Chondrocyte (in vitro differentiated cells): ENCODE measurements around the gene FIBIN. TPM values are rescaled to one million over a fixed set of nuclear protein-coding genes. Genes with fewer than 3 reads are reported as not detected.

ENCODE experiments used
- DNase-seq: peaks from one replicate; pipeline ENCODE4 v3.0.0; 2021; ENCODE audit warnings: mixed read lengths, low spot score
- H3K27ac Mint-ChIP-seq: one replicate; pipeline ENCODE4 v1.8.0; 2021; ENCODE audit warnings: mild to moderate bottlenecking, moderate library complexity, mixed read lengths; ENCODE audit not compliant: unreplicated experiment
- H3K27me3 Mint-ChIP-seq: 2 replicates; pipeline ENCODE4 v1.8.0; 2021; ENCODE audit warnings: low read depth, mixed read lengths
- H3K36me3 Mint-ChIP-seq: 2 replicates; pipeline ENCODE4 v1.8.0; 2021; ENCODE audit warnings: low read depth, mixed read lengths
- H3K4me1 Mint-ChIP-seq: 2 replicates; pipeline ENCODE4 v1.8.0; 2021; ENCODE audit warnings: low read depth, mild to moderate bottlenecking, mixed read lengths
- H3K4me3 Mint-ChIP-seq: one replicate; pipeline ENCODE4 v1.8.0; 2021; ENCODE audit warnings: mild to moderate bottlenecking, moderate library complexity, mixed read lengths; ENCODE audit not compliant: unreplicated experiment
- H3K9me3 Mint-ChIP-seq: 2 replicates; pipeline ENCODE4 v1.8.0; 2021; ENCODE audit warnings: low read depth, mixed read lengths
- total RNA-seq: library from RNA; stranded (reverse); gene quantifications from 3 replicates; pipeline ENCODE4 v1.2.1, GENCODE V29; 2021
- TF ChIP-seq, protein P1 (sequence below): fragments of 200-600 bp; sonication (generic); IDR thresholded peaks from 2 replicates; pipeline ENCODE4 v1.5.0; 2021; ENCODE audit warnings: antibody characterized with exemption, mild to moderate bottlenecking, moderate library complexity

FIBIN gene
- total RNA-seq, 1 donor from 2014 or later, result 98.5 TPM

DNA sequence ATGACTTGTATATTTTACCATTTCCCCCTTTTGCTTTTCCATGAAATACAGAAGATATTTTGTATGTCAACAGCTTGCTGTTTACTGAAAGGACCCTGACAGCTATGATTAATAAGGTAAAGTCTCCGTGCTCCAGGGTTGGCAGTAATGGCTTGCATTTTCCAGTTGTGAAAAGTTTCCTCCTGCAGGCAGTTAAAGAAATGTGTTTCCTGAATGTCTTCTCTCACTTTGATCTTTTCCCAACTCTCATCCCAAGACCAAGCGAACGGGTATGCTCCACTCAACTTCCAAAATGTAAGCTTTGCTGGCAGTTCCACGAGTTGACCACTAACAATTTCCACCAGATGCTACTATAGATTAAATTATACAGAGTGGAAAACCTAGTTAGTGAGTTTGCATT, 8.9 kb downstream of the FIBIN start:
- Mint-ChIP-seq H3K36me3 (no peaks in the 10 kb centered on the region), H3K27ac (no peak overlapping the region), H3K9me3 (no peaks in the 10 kb centered on the region), H3K4me3 (no peak overlapping the region), H3K4me1 (peaks cover 35% of the 10 kb centered on the region), H3K27me3 (no peaks in the 10 kb centered on the region)
- TF ChIP-seq, protein P1, sequence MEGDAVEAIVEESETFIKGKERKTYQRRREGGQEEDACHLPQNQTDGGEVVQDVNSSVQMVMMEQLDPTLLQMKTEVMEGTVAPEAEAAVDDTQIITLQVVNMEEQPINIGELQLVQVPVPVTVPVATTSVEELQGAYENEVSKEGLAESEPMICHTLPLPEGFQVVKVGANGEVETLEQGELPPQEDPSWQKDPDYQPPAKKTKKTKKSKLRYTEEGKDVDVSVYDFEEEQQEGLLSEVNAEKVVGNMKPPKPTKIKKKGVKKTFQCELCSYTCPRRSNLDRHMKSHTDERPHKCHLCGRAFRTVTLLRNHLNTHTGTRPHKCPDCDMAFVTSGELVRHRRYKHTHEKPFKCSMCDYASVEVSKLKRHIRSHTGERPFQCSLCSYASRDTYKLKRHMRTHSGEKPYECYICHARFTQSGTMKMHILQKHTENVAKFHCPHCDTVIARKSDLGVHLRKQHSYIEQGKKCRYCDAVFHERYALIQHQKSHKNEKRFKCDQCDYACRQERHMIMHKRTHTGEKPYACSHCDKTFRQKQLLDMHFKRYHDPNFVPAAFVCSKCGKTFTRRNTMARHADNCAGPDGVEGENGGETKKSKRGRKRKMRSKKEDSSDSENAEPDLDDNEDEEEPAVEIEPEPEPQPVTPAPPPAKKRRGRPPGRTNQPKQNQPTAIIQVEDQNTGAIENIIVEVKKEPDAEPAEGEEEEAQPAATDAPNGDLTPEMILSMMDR, result no peak
- no peak for DNase-seq

DNA sequence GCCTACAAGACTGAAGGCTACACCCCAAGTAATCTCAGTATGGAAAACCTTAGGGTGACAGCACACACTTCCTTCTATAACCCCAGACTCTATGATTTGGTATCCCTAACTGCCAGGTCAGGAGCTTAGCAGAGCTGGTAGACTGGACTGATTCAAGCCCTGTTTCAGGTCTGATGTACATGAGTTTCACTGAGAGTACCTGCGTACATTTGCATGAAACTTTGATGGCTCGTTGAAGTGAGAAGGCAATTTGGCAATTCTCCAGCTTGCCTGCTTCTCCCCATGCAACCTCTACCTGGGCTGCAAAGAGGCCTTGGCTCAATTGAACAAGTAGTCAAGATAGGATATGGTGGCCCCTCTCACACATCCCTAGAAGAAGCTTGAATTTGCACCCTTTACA, 10.2 kb downstream of the FIBIN start:
- Mint-ChIP-seq H3K27me3 (no peaks in the 10 kb centered on the region), H3K36me3 (no peaks in the 10 kb centered on the region), H3K4me1 (peaks cover 28% of the 10 kb centered on the region), H3K27ac (no peak overlapping the region), H3K9me3 (no peaks in the 10 kb centered on the region), H3K4me3 (no peak overlapping the region)
- TF ChIP-seq, protein P1, result no peak
- no peak for DNase-seq

DNA sequence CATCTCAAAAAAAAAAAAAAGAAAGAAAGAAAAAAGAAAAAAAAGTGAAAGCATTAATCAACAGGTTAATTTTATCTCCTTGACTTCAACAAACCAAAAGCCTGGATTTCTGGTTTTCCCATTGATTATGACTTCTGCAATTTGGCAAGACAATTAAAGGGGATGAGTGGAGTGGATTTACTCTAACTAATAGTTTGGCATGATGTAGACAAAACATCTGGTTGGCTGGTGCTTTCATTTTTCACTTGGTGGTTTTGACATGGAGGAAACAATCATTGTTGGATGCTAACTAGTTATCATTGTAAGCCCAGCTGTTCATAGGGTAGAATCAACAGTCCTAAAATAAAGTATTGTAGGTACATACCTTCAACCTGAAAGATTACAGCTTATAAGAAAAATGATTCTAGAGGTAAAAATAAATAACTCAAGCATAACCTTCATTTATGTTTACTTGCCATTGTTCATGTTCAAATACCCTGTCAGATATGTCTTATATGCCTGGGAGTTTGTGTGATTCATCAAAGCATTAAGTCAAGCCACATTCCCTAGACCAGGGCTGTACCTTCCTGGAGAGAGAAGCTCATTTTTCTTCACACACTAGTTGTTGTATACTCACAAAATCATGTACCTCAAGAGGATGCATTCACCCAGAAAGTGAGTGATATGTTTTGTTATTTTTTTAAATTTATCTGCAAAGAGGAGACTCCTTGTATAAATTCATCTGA, 15.1 kb downstream of the FIBIN start:
- no peak for DNase-seq
- H3K27ac Mint-ChIP-seq, result no peak overlapping the region
- H3K36me3 Mint-ChIP-seq, result no peaks in the 10 kb centered on the region
- peaks cover 25% of the 10 kb centered on the region for H3K4me1 Mint-ChIP-seq
- H3K4me3 Mint-ChIP-seq, result no peak overlapping the region
- H3K9me3 Mint-ChIP-seq, result no peaks in the 10 kb centered on the region
- TF ChIP-seq, protein P1, result no peak
- H3K27me3 Mint-ChIP-seq, result no peaks in the 10 kb centered on the region

DNA sequence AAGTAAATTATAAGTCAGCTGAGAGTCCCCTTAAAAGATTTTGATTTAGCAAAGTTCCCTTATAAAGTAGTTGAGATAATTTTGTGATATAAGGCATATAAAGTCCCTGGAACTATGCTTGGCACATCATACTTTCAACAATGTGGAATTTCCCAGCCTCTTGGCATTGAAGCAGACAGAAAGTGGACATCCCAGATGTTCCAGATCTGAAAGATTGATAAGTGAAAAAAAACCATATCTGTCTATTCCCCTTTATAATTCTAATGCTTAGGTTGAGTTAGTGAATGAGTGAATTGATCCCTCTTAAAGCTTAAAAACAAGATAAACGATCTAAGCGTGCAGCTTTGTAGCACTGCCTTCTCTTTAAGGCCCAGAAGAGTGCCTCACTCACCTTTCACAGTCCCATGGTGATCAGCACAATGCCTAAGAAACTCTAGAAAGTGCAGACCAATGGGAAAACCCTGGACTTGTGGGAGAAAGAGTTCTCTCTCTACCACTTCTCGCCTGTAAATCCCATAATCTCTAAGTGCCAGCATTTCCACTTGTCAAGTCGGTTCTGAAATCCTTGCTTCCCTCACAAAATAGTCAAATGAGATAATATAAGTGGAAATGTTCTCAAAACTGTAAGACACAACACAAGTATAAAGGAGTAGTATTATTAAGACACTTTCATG, 17.8 kb downstream of the FIBIN start:
- no peaks in the 10 kb centered on the region for H3K27me3 Mint-ChIP-seq
- TF ChIP-seq, protein P1, result no peak
- no peak for DNase-seq
- H3K4me3 Mint-ChIP-seq, result no peak overlapping the region
- H3K36me3 Mint-ChIP-seq, result no peaks in the 10 kb centered on the region
- peaks cover 32% of the 10 kb centered on the region for H3K4me1 Mint-ChIP-seq
- peak overlapping the region; percentile 88 for H3K27ac Mint-ChIP-seq
- no peaks in the 10 kb centered on the region for H3K9me3 Mint-ChIP-seq

DNA sequence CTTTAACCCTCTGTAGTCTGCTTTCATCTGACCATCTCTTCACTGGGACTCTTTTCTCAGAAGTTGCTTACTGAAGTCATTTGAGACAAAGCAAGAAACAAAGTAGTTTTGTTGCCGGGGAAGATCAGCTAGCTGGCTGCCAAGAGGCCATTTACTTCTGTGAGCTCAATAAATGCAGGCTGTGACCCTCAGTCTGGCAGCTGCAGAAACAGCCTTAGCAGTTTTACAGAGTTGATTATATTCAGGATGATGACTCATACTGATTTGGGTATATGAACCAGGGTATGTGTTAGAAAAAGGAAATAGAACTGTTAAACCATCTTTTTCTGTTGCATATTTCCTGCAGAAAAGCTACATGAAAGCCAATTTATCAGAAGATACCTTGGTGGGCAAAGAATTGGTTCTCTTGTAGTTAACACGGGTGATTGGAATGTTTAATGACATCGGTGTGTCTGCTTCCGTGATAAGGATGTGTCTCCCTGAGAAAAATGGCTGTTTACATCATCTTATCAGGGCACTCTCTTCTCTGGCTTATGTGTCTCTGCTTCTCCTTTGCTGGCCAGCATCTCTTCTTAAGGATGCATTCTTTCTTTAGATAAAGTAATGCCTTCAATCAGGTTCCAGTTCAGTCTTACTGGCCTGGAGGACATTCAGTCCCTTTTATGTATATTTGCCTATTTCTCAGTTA, 18.5 kb downstream of the FIBIN start:
- Mint-ChIP-seq H3K27me3 (no peaks in the 10 kb centered on the region), H3K9me3 (no peaks in the 10 kb centered on the region), H3K4me3 (no peak overlapping the region), H3K27ac (peak overlapping the region; percentile 88), H3K36me3 (peaks cover 1% of the 10 kb centered on the region), H3K4me1 (peaks cover 32% of the 10 kb centered on the region)
- DNase-seq, result no peak
- TF ChIP-seq, protein P1, result no peak
